ENCODE measurements around the gene SLC15A4.

The SLC15A4 gene

GRCh38 chr12:128766738-128767501 lies 56.8 kb downstream of the SLC15A4 start:
- TF ChIP-seq CTCF (conservative IDR thresholded peaks at IDR 0.05; ENCODE audit: low read length) = no peak
- no peak for DNase-seq (ENCODE audit: low read depth)
- H3K4me3 ChIP-seq (ENCODE audit: low read length) = no peak overlapping the region

GRCh38 chr12:128763395-128763794 lies 60.4 kb downstream of the SLC15A4 start:
- no peak for DNase-seq (ENCODE audit: low read depth)
- no peak overlapping the region for H3K4me3 ChIP-seq (ENCODE audit: low read length)
- no peak for TF ChIP-seq CTCF (conservative IDR thresholded peaks at IDR 0.05; ENCODE audit: low read length)

- DNase-seq (ENCODE audit: low read depth) = no peak
- TF ChIP-seq CTCF (conservative IDR thresholded peaks at IDR 0.05; ENCODE audit: low read length) = no peak
- no peak overlapping the region for H3K4me3 ChIP-seq (ENCODE audit: low read length)
Measured at GRCh38 chr12:128761379-128761790, 62.4 kb downstream of the SLC15A4 start.

GRCh38 chr12:128755566-128755965 lies 68.2 kb downstream of the SLC15A4 start:
- no peak for DNase-seq (ENCODE audit: low read depth)
- no peak overlapping the region for H3K4me3 ChIP-seq (ENCODE audit: low read length)
- TF ChIP-seq CTCF (conservative IDR thresholded peaks at IDR 0.05; ENCODE audit: low read length) = no peak

- no peak for TF ChIP-seq CTCF (conservative IDR thresholded peaks at IDR 0.05; ENCODE audit: low read length)
- H3K4me3 ChIP-seq (ENCODE audit: low read length) = no peak overlapping the region
- DNase-seq (ENCODE audit: low read depth) = no peak
Measured at GRCh38 chr12:128754275-128754674, 69.5 kb downstream of the SLC15A4 start.

- no peak overlapping the region for H3K4me3 ChIP-seq (ENCODE audit: low read length)
- TF ChIP-seq CTCF (conservative IDR thresholded peaks at IDR 0.05; ENCODE audit: low read length) = no peak
- DNase-seq (ENCODE audit: low read depth) = no peak
Measured at GRCh38 chr12:128753438-128753837, 70.3 kb downstream of the SLC15A4 start.

- TF ChIP-seq CTCF (conservative IDR thresholded peaks at IDR 0.05; ENCODE audit: low read length) = no peak
- DNase-seq (ENCODE audit: low read depth) = no peak
- H3K4me3 ChIP-seq (ENCODE audit: low read length) = no peak overlapping the region
Measured at GRCh38 chr12:128752386-128752785, 71.4 kb downstream of the SLC15A4 start.
